Measurements from ENCODE around the gene RTRAF.

RTRAF gene

GRCh38 chr14:52020866-52021717 is 31.7 kb downstream of the RTRAF start:
- DNase-seq (ENCODE audit: low read depth): peak; percentile 61

GRCh38 chr14:52021957-52022600 is 32.7 kb downstream of the RTRAF start:
- DNase-seq (ENCODE audit: low read depth): no peak

GRCh38 chr14:52023518-52023917 is 34.2 kb downstream of the RTRAF start:
- peak; percentile 82 for DNase-seq (ENCODE audit: low read depth)

DNA sequence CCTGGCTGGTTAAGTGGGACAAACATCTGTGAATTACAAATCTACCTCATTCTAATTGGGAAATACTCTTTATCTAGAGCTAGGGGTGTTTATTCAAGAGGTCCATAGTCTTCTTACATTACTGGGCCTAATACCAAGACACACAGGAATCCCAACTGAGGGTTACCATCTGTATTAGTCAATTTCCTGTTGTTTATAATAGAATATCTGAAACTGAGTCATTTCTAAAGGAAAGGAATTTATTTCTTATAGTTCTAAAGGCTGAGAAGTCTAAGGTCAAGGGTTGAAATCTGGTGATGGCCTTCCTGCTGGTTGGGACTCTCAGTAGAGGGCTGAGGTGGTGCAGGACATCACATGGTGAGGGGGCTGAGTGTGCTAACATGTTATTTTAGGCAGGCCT is 36.0 kb downstream of the RTRAF start:
- peak; percentile 97 for DNase-seq (ENCODE audit: low read depth)

GRCh38 chr14:52026017-52026660 is 36.8 kb downstream of the RTRAF start:
- no peak for DNase-seq (ENCODE audit: low read depth)

- no peak for DNase-seq (ENCODE audit: low read depth)
Measured at GRCh38 chr14:52026901-52027300, 37.6 kb downstream of the RTRAF start.

DNA sequence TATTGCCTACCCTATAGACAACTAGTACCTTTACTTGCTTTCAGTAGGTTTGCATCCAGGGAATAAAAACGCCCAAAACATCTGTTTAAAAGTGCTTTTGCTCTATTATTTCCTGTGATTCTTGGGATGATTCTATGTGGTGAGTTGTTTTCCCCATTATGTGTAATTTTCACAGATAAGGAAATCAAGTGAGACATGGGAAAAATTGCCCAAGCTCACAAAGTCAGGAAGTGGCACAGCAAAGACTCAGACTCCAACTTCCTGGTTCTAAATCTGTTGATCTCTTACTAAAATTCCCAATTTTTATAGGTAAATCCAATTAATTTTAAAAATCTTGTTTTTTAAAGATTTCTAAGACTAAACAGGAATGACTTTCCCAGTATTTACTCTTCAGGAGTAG is 40.5 kb downstream of the RTRAF start:
- no peak for DNase-seq (ENCODE audit: low read depth)

GRCh38 chr14:52031781-52032180 is 42.4 kb downstream of the RTRAF start:
- DNase-seq (ENCODE audit: low read depth): peak; percentile 96

DNA sequence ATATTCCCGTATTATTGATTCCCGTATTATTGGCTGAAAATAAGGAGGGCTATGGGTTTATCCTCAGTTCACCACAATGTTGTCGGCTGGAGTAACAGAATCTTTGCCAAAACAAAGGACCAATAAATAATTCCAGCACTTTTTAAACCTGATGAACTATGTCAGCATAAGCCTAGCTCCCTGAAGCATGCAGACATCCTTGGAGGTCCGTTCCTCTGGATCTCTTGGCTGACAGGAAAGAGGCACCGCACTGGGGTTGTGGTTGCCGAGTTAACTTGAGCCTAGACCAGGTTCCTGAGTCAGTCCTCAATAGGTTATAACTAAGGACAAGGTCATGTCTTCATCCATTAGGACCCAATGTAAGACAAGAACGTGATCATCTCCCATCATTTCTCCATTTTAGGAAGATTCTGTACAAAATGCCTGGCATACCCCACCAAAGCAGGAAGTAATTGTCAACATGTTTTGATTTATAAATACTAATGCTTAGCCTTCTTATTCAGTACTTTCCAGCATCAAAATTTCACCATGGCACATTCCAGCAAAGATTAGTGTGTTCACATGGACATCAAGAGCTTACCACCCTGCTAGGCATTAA is 43.0 kb downstream of the RTRAF start:
- peak; percentile 76 for DNase-seq (ENCODE audit: low read depth)

GRCh38 chr14:52033101-52033642 is 43.8 kb downstream of the RTRAF start:
- DNase-seq (ENCODE audit: low read depth): peak; percentile 67

- DNase-seq (ENCODE audit: low read depth): no peak
Measured at GRCh38 chr14:52039124-52039815, 49.9 kb downstream of the RTRAF start.

GRCh38 chr14:52040598-52040997 is 51.3 kb downstream of the RTRAF start:
- DNase-seq (ENCODE audit: low read depth): no peak

DNA sequence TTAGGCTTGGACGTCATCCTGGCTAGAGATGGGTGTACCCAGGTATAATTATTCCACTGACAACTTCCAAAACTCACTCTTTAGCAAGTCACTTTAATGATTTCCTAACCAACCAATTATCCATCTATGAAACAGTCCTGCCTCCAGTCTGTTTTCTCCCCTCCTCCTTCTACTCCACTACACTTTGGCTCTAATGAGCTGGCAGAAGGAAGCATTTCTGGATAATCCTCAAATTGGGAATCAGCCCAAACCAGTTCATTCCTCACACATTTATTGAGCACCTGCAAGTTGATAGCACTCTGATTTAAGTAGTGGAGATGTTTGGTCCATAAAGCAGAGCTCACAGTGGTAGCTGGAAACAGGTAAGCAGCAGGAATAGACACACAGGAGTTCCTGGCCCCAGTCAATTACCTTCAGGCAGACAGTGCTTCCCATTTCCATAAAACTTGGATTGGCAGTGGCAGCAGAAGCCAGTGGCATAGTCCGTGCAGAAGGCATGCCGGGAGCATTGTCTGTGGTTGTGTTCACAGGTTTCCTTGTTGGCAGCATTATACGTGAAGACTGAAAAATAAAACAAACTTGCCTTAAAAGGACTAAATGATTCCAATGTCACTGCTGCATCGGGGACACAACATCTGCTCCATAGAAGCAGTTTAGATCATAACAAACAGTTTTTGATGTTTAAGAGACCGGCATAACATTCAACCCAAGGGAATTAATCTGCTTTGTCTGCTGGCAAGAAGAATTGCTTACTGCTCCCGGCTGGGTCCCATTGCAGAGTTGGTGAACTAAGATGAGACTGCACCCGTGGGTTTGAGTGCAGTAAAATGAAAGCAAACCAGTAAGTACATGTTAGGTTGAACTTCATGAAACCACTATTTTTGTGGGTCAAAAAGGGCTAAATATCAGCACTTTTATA is 53.3 kb downstream of the RTRAF start:
- DNase-seq (ENCODE audit: low read depth): no peak

DNA sequence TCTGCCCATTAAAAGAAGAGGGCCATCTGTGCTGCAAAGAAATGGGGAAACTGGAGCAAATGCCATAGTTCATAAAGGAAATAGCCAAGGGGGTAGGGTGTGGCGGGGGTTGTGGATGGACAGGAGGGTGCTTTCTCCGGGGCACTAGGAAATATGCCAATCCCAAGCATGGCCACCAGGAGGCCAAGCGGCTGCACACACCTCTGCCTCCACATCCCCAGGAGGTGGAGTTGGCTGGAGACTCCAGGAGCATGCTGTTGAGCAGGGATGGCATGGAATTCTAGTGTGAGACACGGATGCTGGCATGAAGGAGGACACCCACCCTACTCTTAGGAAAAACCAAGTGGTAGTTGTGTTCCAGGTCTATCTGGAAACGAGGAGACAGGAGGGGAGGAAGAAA is 54.3 kb downstream of the RTRAF start:
- no peak for DNase-seq (ENCODE audit: low read depth)

DNA sequence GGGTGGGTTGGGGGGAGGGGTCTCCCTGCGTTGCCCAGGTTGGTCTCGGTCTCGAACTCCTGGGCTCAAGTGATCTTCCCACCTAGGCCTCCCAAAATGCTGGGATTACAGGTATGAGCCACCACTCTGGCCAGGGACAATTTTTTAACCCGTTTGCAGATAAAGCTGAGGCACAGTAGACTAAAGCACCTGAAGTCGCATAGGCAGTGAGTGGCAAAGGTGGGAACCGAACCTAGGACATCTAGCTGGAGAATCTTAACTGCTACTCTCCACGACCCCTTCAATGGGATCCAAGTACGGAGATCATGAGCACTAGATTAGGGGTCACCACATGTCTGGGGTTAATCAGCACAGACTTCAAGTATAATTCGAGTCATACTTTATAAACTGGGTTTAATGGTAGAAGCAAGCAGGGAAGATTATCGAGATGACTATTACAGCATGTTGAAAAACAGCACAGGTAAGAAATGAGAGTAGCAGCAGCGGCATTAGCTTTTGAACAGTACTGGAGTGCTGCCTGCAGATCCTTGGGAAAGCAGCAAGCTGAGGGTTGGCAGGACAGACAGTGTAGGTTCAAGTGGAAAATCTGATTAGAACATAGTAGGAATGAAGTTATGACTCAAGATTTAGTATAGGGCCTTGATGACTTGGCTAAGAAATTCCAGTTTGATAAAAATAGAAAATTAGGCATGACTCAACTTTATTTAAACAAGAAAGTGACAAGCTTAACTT is 55.6 kb downstream of the RTRAF start:
- peak; percentile 94 for DNase-seq (ENCODE audit: low read depth)

- DNase-seq (ENCODE audit: low read depth): no peak
Measured at GRCh38 chr14:52046376-52046917, 57.1 kb downstream of the RTRAF start.

- DNase-seq (ENCODE audit: low read depth): no peak
Measured at GRCh38 chr14:52048116-52048515, 58.8 kb downstream of the RTRAF start.

- DNase-seq (ENCODE audit: low read depth): no peak
Measured at GRCh38 chr14:52048641-52049204, 59.4 kb downstream of the RTRAF start.

GRCh38 chr14:52049271-52049670 is 59.9 kb downstream of the RTRAF start:
- no peak for DNase-seq (ENCODE audit: low read depth)

All from iris pigment epithelial cell (primary cell).